Measurements from ENCODE around the gene ECD. TPM values are rescaled to one million over a fixed set of nuclear protein-coding genes. Genes with fewer than 3 reads are reported as not detected.

The ECD gene
- total and polyA plus RNA-seq, 2 of the 4 experiments (the other 2 are of a cell fraction), result 22.1 to 32.8 TPM

DNA sequence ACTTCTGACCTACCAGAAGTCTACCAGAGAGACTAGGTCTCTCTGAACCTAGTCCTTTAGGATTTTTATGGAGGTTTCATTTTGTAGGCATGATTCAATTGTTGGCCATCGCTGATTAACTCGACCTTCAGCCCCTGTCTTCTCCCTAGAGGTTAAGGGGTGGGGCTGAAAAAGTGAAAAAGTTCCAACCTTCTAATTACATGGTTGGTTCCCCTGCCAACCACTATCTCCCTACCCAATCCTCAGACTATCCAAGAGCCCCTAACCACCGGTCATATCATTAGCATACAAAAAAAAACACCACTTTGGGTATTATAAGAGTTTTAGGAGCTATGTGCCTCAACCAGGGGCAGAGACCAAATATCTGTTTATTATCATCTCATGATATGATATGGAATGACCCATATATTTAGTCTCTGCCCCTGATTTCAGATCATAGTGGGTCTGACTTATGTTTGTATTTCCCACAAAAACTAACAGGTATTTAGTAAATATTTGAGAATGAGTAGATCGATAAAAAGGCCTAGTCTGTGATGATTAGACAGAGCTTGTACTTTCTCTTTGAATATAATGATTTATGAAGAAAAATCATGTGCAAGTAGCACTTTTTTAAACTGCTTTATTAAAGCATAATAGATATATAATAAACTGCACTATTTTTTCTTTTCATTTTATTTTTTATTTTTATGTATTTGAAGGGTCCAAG lies 43.5 kb upstream of the ECD start:
- Histone ChIP-seq H3K9ac (ENCODE audit: low read depth, low read length) (no peak overlapping the region), H2BK20ac (ENCODE audit: low read depth, low read length) (no peak overlapping the region), H3K4me3 (ENCODE audit: insufficient read depth, low read depth, low read length) (no peak overlapping the region), H3K56ac (ENCODE audit: extremely low read depth, insufficient read depth, low read length) (no peak overlapping the region), H3K27me3 (ENCODE audit: control insufficient read depth, insufficient read depth, low read length) (no peaks in the 10 kb centered on the region), H3K4me2 (ENCODE audit: low read depth, low read length) (no peak overlapping the region), H3K9me1 (ENCODE audit: insufficient read depth, low read length) (no peaks in the 10 kb centered on the region), H2AFZ (replicated peaks; ENCODE audit: low read length, poor library complexity) (no peak overlapping the region), H2AK9ac (replicated peaks; ENCODE audit: low read depth, low read length, poor library complexity) (no peak overlapping the region), H2BK5ac (ENCODE audit: low read depth, low read length, poor library complexity, severe bottlenecking) (no peak overlapping the region), H3K36me3 (ENCODE audit: control insufficient read depth, insufficient read depth, low read length) (peaks cover 10% of the 10 kb centered on the region), H4K8ac (ENCODE audit: low read depth in 2 of 2, low read length in 2 of 2) (no peak overlapping the region), H3K23ac (ENCODE audit: low read depth, low read length) (no peak overlapping the region), H2AK5ac (ENCODE audit: low read depth, low read length) (no peak overlapping the region), H3K27ac (ENCODE audit: insufficient read depth, low read length) (no peak overlapping the region), H4K91ac (ENCODE audit: insufficient read depth, low read depth, low read length) (no peak overlapping the region), H3K14ac (replicated peaks; ENCODE audit: low read depth, low read length) (no peak overlapping the region), H4K20me1 (ENCODE audit: insufficient read depth, low read length) (no peaks in the 10 kb centered on the region), H3K18ac (ENCODE audit: low read depth, low read length) (no peak overlapping the region), H4K5ac (ENCODE audit: low read depth, low read length) (no peak overlapping the region), H3K4ac (ENCODE audit: low read depth, low read length) (no peak overlapping the region), H3K4me1 (ENCODE audit: control insufficient read depth, insufficient read depth, low read length) (no peaks in the 10 kb centered on the region), H2BK15ac (ENCODE audit: low read depth, low read length) (no peak overlapping the region), H2BK120ac (ENCODE audit: low read depth, low read length) (no peak overlapping the region), H3K9me3 (ENCODE audit: control insufficient read depth, insufficient read depth, low read length) (no peaks in the 10 kb centered on the region; the same call in 1 of the 2 replicates), H3K79me1 (ENCODE audit: low read depth in 1 of 2, low read length in 2 of 2) (no peaks in the 10 kb centered on the region; a peak in 2 of 4 replicates)
- ATAC-seq (ENCODE audit: low read depth) (no peak), DNase-seq (no peak)
- dilution Hi-C loops (cut with HindIII; ENCODE audit: low sequenced_read_pairs, unreplicated experiment), result no loop called here
- intact Hi-C loops (cut with micrococcal nuclease), result no loop called here
- TF ChIP-seq CEBPB (IDR thresholded peaks at IDR 0.05; ENCODE audit: low read depth, low read length) (no peak), POLR2A (IDR thresholded peaks at IDR 0.05; ENCODE audit: low read depth, low read length) (no peak), NFE2L2 (IDR thresholded peaks at IDR 0.05; ENCODE audit: low read depth, low read length) (no peak), BHLHE40 (IDR thresholded peaks at IDR 0.05; ENCODE audit: low read depth, low read length) (no peak), RCOR1 (IDR thresholded peaks at IDR 0.05; ENCODE audit: insufficient replicate concordance, low read length) (no peak), MXI1 (IDR thresholded peaks at IDR 0.05; ENCODE audit: borderline replicate concordance, low read depth, low read length) (no peak), CHD1 (IDR thresholded peaks at IDR 0.05; ENCODE audit: low read depth, low read length) (no peak), SMC3 (IDR thresholded peaks at IDR 0.05; ENCODE audit: low read depth, low read length) (no peak), MAZ (IDR thresholded peaks at IDR 0.05; ENCODE audit: borderline replicate concordance, low read depth, low read length) (no peak), FOS (IDR thresholded peaks at IDR 0.05; ENCODE audit: low read depth, low read length) (no peak), RAD21 (IDR thresholded peaks at IDR 0.05; ENCODE audit: low read length) (no peak)
- TF ChIP-seq, protein P1, sequence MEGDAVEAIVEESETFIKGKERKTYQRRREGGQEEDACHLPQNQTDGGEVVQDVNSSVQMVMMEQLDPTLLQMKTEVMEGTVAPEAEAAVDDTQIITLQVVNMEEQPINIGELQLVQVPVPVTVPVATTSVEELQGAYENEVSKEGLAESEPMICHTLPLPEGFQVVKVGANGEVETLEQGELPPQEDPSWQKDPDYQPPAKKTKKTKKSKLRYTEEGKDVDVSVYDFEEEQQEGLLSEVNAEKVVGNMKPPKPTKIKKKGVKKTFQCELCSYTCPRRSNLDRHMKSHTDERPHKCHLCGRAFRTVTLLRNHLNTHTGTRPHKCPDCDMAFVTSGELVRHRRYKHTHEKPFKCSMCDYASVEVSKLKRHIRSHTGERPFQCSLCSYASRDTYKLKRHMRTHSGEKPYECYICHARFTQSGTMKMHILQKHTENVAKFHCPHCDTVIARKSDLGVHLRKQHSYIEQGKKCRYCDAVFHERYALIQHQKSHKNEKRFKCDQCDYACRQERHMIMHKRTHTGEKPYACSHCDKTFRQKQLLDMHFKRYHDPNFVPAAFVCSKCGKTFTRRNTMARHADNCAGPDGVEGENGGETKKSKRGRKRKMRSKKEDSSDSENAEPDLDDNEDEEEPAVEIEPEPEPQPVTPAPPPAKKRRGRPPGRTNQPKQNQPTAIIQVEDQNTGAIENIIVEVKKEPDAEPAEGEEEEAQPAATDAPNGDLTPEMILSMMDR (conservative IDR thresholded peaks at IDR 0.05; ENCODE audit: low read depth, low read length), result no peak
- TF ChIP-seq, protein P2, sequence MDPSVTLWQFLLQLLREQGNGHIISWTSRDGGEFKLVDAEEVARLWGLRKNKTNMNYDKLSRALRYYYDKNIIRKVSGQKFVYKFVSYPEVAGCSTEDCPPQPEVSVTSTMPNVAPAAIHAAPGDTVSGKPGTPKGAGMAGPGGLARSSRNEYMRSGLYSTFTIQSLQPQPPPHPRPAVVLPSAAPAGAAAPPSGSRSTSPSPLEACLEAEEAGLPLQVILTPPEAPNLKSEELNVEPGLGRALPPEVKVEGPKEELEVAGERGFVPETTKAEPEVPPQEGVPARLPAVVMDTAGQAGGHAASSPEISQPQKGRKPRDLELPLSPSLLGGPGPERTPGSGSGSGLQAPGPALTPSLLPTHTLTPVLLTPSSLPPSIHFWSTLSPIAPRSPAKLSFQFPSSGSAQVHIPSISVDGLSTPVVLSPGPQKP (IDR thresholded peaks at IDR 0.05; ENCODE audit: borderline replicate concordance, low read depth, low read length), result no peak
- WGBS, 2 experiments (ENCODE audit: extremely low coverage in 2 of 2, insufficient read length in 1 of 2), result no CpG with 5 or more reads among the region's 4 CpGs
- ChIA-PET CTCF (no interaction called here), POLR2A (ENCODE audit: unreplicated experiment) (interaction anchor here (0.5 kb wide), 1 partner anchor 209 kb away, joined by 7 read pairs; no protein-coding TSS in a partner anchor)
- BruUV-seq (replicated peaks), result no TSS peak
- in situ Hi-C loops (cut with MboI; ENCODE audit: low sequenced_read_pairs), result no loop called here
